SW480 (cell line): ENCODE results near the gene CCDC30.
"Not testable (repeated sequence)": the region's sequence is repeated elsewhere in the genome, so short reads cannot be mapped to it uniquely, and the experiment has no call there.

Experiments
- DNase-seq: peaks from one replicate; pipeline ENCODE4 v3.0.0-alpha.2; 2016; ENCODE audit warnings: low spot score

The CCDC30 gene

GRCh38 chr1:42529724-42530181 lies 66.7 kb downstream of the CCDC30 start:
- no peak for DNase-seq

GRCh38 chr1:42531043-42531442 lies 68.0 kb downstream of the CCDC30 start:
- no peak for DNase-seq

DNA sequence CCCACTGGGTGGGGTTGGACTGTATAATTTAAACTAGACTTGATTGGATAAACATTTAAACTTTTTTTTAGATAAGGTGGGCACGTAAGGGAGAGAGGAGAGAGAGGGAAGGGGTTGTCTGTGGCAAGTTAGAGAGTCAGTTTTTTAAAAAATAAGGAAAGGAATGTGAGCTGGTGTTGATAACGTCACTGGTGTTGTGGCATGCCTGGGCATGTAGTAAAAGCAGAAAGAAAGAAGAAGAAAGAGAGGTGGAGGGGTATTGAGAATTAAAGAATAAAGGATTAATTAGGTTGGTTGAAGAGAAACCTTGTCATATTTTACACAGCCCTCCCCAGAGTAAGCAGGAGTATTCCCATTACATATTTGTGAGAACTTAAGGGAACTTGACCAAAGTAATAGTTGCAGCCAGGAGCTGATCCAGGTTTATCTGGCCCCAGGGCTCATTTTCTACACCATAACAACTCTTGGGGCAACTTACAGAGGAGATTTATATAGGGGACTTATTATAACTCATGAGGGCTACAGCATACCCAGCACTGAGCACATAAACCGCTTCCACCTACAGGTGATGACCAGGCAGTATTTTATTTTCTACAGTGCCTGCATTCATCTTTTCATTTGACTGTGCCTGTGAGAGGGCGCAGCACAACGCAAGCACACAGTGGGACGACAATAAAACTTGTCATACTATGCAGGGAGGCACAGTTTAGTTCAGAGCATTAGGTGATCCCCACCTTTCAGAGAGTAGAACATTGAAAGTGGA lies 70.2 kb downstream of the CCDC30 start:
- DNase-seq = no peak

- DNase-seq = no peak
Observed at GRCh38 chr1:42541104-42541503, 78.0 kb downstream of the CCDC30 start.

DNA sequence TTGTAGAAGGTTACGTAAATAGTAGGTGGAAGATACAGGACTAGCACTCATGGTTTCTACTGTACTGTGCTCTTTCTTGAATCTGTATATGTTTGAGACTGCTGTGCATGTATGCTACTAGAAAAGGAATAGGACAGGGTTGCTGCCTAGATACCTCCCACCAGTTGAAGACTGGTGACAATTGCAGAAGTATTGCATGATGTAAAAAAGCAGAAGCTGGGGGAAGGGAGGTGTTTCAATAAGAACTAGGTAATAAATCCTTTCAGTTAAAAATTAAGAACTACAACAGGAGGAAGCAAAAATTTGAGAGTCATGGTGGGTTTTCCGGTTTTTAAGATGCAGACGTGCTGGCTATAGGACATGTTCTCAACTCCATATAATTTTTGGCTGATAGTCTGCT lies 88.1 kb downstream of the CCDC30 start:
- no peak for DNase-seq

DNA sequence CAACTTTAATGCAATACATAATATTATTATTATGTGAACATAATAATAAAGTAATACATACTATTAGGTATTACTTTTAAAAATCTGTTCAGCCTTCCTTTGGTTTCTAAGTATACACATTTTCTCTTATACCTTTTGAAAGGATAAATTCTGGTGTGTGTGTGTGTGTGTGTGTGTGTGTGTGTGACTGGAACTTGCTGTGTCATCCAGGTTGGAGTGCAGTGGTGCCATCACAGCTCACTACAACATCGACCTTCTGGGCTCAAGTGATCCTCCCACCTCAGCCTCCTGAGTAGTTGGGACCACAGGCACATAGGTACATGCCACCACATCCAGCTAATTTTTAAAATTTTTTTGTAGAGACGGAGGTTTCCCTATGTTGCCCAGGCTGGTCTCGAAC lies 88.5 kb downstream of the CCDC30 start:
- DNase-seq = no peak

GRCh38 chr1:42552636-42553035 lies 89.5 kb downstream of the CCDC30 start:
- no peak for DNase-seq

- no peak for DNase-seq
Observed at GRCh38 chr1:42557230-42557851, 94.3 kb downstream of the CCDC30 start.

DNA sequence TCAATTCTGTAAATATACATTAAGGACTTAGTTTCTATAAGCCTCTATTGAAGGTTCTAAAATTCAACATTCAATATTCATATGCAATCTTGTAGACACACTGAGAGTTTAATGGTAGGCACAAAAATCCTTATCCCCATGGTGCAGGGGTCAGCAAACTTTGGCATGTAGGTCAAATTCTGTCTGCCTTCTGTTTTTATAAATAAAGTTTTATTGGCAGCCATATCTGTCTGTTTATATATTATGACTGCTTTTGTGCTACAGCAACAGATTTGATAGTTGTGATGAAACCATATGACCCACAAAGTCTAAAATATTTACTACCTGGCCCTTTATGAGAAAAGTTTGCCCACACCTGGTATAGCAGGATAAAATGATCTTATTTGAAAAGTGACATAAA lies 104.0 kb downstream of the CCDC30 start:
- DNase-seq = no peak

- no peak for DNase-seq
Observed at GRCh38 chr1:42576935-42577334, 113.8 kb downstream of the CCDC30 start.

GRCh38 chr1:42586016-42586415 lies 122.9 kb downstream of the CCDC30 start:
- DNase-seq = no peak

DNA sequence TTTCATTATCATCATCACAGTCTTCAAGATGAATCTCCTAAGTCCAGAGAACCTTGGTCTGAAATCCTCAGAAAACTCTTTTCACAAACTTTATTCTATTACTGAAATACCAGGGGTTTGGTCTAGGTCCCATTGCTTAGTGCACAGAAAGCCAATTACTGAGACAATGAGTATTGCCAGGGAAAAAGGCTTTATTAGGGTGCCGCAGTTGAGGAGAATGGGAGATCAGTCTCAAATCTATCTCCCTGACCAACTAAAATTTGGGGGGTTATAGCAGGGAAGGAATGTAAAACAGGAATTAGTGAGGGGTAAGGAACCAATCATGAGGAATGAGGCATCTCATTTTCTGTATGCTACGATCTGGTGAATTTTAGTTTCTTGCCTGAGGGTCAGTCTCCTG lies 124.7 kb downstream of the CCDC30 start:
- DNase-seq = no peak

DNA sequence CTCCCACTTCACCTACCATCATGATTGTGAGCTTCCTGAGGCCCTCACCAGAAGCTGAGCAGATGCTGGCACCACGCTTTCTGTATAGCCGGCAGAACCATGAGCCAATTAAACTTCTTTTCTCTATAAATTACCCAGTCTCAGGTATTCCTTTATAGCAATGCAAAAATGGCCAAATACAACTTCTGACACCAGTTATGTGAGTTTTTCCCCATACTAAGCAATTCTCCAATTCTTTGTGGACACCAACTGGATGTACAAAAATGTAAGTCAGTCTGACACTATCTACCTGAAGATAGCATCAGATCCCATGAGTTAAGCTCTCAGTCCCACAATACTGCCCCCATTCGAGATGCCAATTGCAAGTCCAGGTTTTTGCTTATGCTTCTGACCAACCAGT lies 129.7 kb downstream of the CCDC30 start:
- DNase-seq = no peak

DNA sequence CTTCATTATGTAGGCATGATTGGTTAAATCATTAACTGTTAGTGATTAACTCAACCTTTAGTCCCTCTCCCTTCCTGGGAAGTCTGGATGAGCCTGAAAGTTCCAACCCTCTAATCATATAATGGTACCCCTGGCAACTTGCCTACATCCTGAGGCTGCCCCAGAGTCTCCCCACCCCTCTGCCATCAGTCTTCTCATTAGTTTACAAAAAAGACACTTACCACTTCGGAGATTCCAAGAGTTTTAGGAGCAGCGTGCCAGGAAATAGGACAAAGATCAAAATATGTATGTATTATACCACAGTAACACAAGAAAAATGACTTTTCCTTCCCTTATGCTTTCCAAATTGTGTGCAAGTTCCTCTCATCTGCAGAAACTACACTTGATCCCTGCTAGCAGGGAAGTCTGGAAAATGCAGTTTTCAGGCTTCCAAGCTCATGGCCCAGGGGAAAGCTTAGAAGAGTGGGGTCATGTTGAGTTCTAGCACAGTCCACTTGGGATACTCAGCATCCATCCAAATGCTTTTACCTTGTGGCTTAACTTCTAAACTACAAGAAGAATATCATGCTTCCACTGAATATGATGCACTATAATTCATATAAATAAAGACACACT lies 130.5 kb downstream of the CCDC30 start:
- DNase-seq = no peak

DNA sequence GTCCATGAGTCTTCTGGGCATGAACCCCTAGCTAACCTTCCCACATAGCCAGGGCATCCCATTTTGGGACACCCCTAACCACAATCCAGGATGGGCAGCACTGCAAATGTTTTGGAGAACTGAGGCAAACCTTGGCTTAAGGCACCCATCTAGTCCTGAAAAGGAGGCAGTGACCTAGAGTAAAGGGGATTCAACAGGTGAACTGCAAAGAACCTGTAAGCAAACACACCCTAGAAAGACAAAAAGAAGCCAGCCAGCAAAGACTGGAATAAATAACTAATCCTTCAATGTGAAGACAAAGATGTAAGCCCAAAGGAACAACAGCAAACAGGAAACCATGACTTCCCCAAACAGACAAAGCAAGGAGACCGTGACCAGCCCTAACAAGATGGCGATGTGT lies 138.4 kb downstream of the CCDC30 start:
- no peak for DNase-seq

DNA sequence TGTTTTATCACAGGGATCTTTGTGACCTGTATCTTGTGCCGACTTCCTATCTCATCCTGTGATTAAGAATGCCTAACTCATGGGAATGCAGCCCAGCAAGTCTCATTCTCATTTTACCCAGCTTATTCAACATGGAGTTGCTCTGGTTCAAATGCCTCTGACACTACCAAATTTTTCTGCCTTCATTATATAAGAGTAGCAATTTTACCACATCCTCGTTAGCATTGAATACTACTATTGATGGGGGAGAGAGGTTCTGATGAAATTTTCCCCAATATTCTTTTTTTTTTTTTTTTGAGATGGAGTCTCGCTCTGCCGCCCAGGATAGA lies 150.7 kb downstream of the CCDC30 start:
- no peak for DNase-seq

DNA sequence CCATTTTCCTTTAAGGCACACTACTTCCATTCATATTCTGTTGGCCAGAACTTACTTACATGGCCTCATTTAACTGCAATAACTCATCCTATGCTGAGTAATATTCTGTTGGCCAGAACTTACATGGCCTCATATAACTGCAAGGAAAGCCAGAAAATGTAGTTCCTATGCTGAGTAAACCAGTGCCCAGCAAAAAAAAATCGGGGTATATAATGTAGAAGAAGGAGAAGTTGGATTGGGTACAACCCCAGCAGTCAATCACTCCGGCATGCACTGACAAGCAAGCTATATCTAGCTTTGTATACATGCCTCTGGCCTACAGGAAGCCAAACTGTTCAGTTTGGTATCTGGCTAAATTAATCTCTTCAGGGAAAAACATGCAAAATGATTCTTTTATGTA lies 155.8 kb downstream of the CCDC30 start:
- no peak for DNase-seq

GRCh38 chr1:42620307-42620706 lies 157.2 kb downstream of the CCDC30 start:
- no peak for DNase-seq

- not testable (repeated sequence) for DNase-seq
Observed at GRCh38 chr1:42621180-42621579, 158.1 kb downstream of the CCDC30 start.

DNA sequence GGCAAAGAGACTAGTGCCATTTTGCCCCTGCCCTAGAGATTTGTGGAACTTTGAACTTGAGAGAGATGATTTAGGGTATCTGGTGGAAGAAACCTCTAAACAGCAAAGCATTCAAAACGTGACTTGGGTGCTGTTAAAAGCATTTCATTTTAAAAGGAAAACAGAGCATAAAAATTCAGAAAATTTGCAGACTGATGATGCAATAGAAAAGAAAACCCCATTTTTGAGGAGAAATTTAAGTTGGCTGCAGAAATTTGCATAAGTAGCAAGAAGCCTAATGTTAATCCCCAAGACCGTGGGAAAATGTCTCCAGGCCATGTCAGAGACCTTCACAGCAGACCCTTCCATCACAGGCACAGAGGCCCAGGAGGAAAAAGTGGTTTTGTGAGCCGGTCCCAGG lies 164.1 kb downstream of the CCDC30 start:
- DNase-seq = not testable (repeated sequence)

DNA sequence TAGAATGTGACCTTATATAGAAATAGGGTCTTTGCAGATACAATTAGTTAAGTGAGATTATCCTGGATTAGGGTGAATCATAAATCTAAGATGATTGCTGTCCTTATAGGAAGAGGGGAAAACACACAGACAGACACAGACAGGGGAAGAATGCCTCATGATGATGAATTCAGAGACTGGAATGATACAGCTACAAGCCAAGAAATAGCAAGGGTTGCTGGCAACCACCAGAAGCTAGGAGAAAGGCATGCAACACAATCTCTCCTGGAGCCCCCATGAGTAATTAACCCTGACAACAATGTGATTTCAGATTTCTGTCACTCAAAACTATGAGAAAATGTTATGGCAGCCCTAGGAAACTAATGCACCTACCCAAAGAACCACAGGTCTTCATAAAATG lies 176.0 kb downstream of the CCDC30 start:
- no peak for DNase-seq

GRCh38 chr1:42646056-42646455 lies 183.0 kb downstream of the CCDC30 start:
- no peak for DNase-seq

- DNase-seq = peak; percentile 11
Observed at GRCh38 chr1:42657201-42657600, 194.1 kb downstream of the CCDC30 start.
